HepG2 (cell line): ENCODE data around the gene TMEM209. TPM values are rescaled to one million over a fixed set of nuclear protein-coding genes. Genes with fewer than 3 reads are reported as not detected.

ENCODE experiments used
- ATAC-seq: fragments of 200-7000 bp; cut with Tn5 transposase; 3 replicates; pipeline ENCODE4 v1.9.1; 2020; ENCODE audit warnings: mild to moderate bottlenecking, moderate library complexity
- BruUV-seq: library from RNA; stranded (reverse); fragments of 400-500 nt; replicated peaks from 2 replicates; lab custom pipeline; 2021; lab: Mats Ljungman, UMichigan
- CTCF ChIA-PET: fragments of 300-600 bp; formaldehyde crosslinking; extraction: SDS; loops from one replicate; lab custom pipeline; 2021; ENCODE audit warnings: low total read pairs, inconsistent platforms, low intra/inter-chr PET ratio; lab: Yijun Ruan, JAX
- POLR2A ChIA-PET: fragments of 350-600 bp; sonication (Branson Sonifier 250); formaldehyde crosslinking; loops from one replicate; lab custom pipeline; 2020; ENCODE audit warnings: antibody characterized with exemption, inconsistent platforms; lab: Yijun Ruan, JAX
- DNase-seq: peaks from one replicate; pipeline ENCODE4 v3.0.0-alpha.2; 2015; ENCODE audit warnings: low spot score
- FAIRE-seq: peaks from 3 replicates; lab custom pipeline; 2011; peaks lifted over from hg19 to GRCh38; lab: Jason Lieb, UNC
- H2AFZ ChIP-seq: one replicate; pipeline ENCODE4 v1.6.1; 2011; ENCODE audit warnings: low read length, inconsistent platforms
- H3K27ac ChIP-seq: fragments of 300-600 bp; 3 replicates; pipeline ENCODE4 v1.8.0; 2011; ENCODE audit warnings: mixed run types, mild to moderate bottlenecking, mixed read lengths, low read length, inconsistent platforms; ENCODE audit not compliant: insufficient read depth; ENCODE audit errors: extremely low read length
- H3K27me3 ChIP-seq, 2 experiments: fragments of 200-600 bp in 1 of 2; 2 replicates in 1 of 2; 3 replicates in 1 of 2; pipeline versions ENCODE4 v1.6.0 to v1.8.0; 2011; ENCODE audit warnings: low read length in 2 of 2, mild to moderate bottlenecking in 2 of 2, moderate library complexity in 2 of 2, inconsistent platforms in 1 of 2; ENCODE audit not compliant: insufficient read depth in 2 of 2, control insufficient read depth in 1 of 2
- H3K36me3 ChIP-seq, 2 experiments: fragments of 200-600 bp in 1 of 2; replicated peaks in 1 of 2; 2 replicates in 1 of 2; 3 replicates in 1 of 2; pipeline versions ENCODE4 v1.5.1 to v1.8.0; 2011; ENCODE audit warnings: low read length in 2 of 2, inconsistent platforms in 1 of 2; ENCODE audit not compliant: insufficient read depth in 2 of 2, control insufficient read depth in 1 of 2
- H3K4me1 ChIP-seq: 2 replicates; pipeline ENCODE4 v1.5.1; 2012; ENCODE audit warnings: low read length, inconsistent platforms; ENCODE audit not compliant: insufficient read depth
- H3K4me2 ChIP-seq: 2 replicates; pipeline ENCODE4 v1.6.0; 2011; ENCODE audit warnings: low read depth, low read length, inconsistent platforms
- H3K4me3 ChIP-seq, 3 experiments: fragments of 200-600 bp in 1 of 3; sonication (generic), shearing (Covaris generic) in 1 of 3; replicated peaks in 1 of 3; 2 replicates each; pipeline ENCODE4 v1.5.1; 2011 to 2016; ENCODE audit warnings: low read length in 3 of 3, inconsistent platforms in 2 of 3, low read depth in 2 of 3, mild to moderate bottlenecking in 2 of 3, control low read depth in 1 of 3, mixed read lengths in 1 of 3; ENCODE audit not compliant: insufficient read depth in 1 of 3
- H3K79me2 ChIP-seq: one replicate; pipeline ENCODE4 v1.6.1; 2011; ENCODE audit warnings: low read length, inconsistent platforms; ENCODE audit not compliant: insufficient read depth
- H3K9ac ChIP-seq: 2 replicates; pipeline ENCODE4 v1.6.0; 2011; ENCODE audit warnings: mild to moderate bottlenecking, low read depth, low read length, inconsistent platforms; ENCODE audit not compliant: insufficient read depth
- H3K9me3 ChIP-seq: 2 replicates; pipeline ENCODE4 v1.5.1; 2012; ENCODE audit warnings: mild to moderate bottlenecking, low read length
- H4K20me1 ChIP-seq: 2 replicates; pipeline ENCODE4 v1.6.0; 2011; ENCODE audit warnings: inconsistent platforms, mild to moderate bottlenecking, low read length, moderate library complexity; ENCODE audit not compliant: insufficient read depth
- FOXK2 ChIP-seq: fragments of 450-650 bp; IDR thresholded peaks from 2 replicates; pipeline ENCODE4 v1.6.1; 2016
- MAFF ChIP-seq: IDR thresholded peaks from 2 replicates; pipeline ENCODE4 v1.6.1; 2011; ENCODE audit warnings: low read depth, low read length, improper control_type of control experiment
- MATR3 ChIP-seq: sonication (generic); formaldehyde crosslinking; IDR thresholded peaks from 2 replicates; pipeline ENCODE4 v1.4.0; 2020; ENCODE audit warnings: missing genetic modification reagents
- NFATC3 ChIP-seq: sonication (generic); formaldehyde crosslinking; IDR thresholded peaks from 2 replicates; pipeline ENCODE4 v1.5.1; 2020; ENCODE audit warnings: mild to moderate bottlenecking, missing genetic modification reagents
- ZC3H4 ChIP-seq: sonication (generic); formaldehyde crosslinking; IDR thresholded peaks from 2 replicates; pipeline ENCODE4 v1.4.0; 2020; ENCODE audit warnings: missing genetic modification reagents, borderline replicate concordance
- ZNF205 ChIP-seq: IDR thresholded peaks from 2 replicates; pipeline ENCODE4 v1.6.1; 2018; ENCODE audit warnings: missing biosample characterization, missing genetic modification reagents
- ZNF720 ChIP-seq: sonication (generic); formaldehyde crosslinking; IDR thresholded peaks from 2 replicates; pipeline ENCODE4 v1.4.0; 2020; ENCODE audit warnings: missing genetic modification reagents
- in situ Hi-C: cut with HindIII; loops from 2 replicates; pipeline ENCODE4 v1.10.0; 2017; ENCODE audit warnings: low pct_unique_long_range_greater_than_20kb; ENCODE audit not compliant: extremely low pct_ligation_motif_present
- intact Hi-C: fragments of 100-400 bp; cut with micrococcal nuclease; formaldehyde crosslinking; loops from one replicate; pipeline ENCODE4 v1.10.0; 2022; ENCODE audit not compliant: unreplicated experiment
- polyA plus RNA-seq, 8 experiments: library from polyadenylated mRNA; depleted of rRNA in 3 of 8; stranded (reverse) in 7 of 8; unstranded in 1 of 8; fragments of >200 nt; fragmentation: Illumina TruSeq in 4 of 8; extraction: Trizol in 4 of 8; gene quantifications; 2 replicates each; pipeline versions ENCODE4 v1.2.1 to v1.2.3, GENCODE V29; 2011 to 2016; ENCODE audit warnings: low read depth in 4 of 8, missing spikeins in 1 of 8, mixed read lengths in 1 of 8; ENCODE audit not compliant: insufficient read depth in 1 of 8
- total RNA-seq, 5 experiments: library from RNA; depleted of rRNA; stranded (reverse); fragments of >200 nt; fragmentation: Illumina TruSeq; extraction: Trizol; gene quantifications; 2 replicates each; pipeline ENCODE4 v1.2.3, GENCODE V29; 2016; ENCODE audit warnings: low read depth in 1 of 5
- TF ChIP-seq, protein P1 (sequence below): sonication (generic); formaldehyde crosslinking; IDR thresholded peaks from 2 replicates; pipeline ENCODE4 v1.4.0; 2020; ENCODE audit warnings: missing genetic modification reagents, borderline replicate concordance
- TF ChIP-seq, protein P2 (sequence below): sonication (generic); formaldehyde crosslinking; IDR thresholded peaks from 2 replicates; pipeline ENCODE4 v1.4.0; 2020; ENCODE audit warnings: missing genetic modification reagents
- TF ChIP-seq, protein P3 (sequence below): sonication (generic); formaldehyde crosslinking; IDR thresholded peaks from 2 replicates; pipeline ENCODE4 v1.4.0; 2020; ENCODE audit warnings: missing genetic modification reagents, borderline replicate concordance
- TF ChIP-seq, protein P4 (sequence below): IDR thresholded peaks from 2 replicates; pipeline ENCODE4 v1.6.1; 2012; ENCODE audit warnings: low read depth, low read length, improper control_type of control experiment

The TMEM209 gene
- total and polyA plus RNA-seq, 2 of the 13 experiments (the other 11 are each of a cell fraction or from before 2014, with no cell fraction given): 14.5 to 15.6 TPM

DNA sequence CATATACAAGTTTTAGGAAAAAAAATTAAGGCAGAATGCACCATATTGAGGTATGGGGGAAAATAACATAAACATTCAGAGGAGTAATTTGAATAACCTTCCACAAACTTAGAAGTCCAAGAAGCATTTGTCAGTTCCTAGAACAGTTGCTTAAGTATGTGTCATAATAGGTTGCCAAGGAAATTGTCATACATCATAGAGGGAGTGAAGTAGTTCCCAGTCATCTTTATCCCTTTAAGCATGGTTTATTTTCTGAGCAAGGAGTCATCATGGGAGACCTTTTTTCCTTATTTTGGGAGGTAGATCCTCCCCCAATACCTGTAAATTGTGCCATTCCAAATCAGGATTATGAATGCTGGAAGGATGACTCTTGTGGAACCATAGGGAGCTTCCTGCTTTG lies 2.4 kb upstream of the TMEM209 start, which contains the start of gene SSMEM1:
SSMEM1 (plus strand) TSS at position 219 of the 400 bp plus-strand sequence; CDS start at position 270, 51 bp downstream.
- H3K4me2 ChIP-seq: no peak within 1 kb of the TSS
- intact Hi-C loops: loop anchor here (10.0 kb wide), 1 partner anchor 133 kb away; the partner anchor contains the start of gene KLHDC10
- BruUV-seq: no TSS peak
- no peaks in the 10 kb centered on the region for H3K9me3 ChIP-seq
- ChIA-PET CTCF (no interaction called here), POLR2A (no interaction called here)
- peaks cover 0 to 5% of the 10 kb centered on the region in 2 experiments; a peak in 2 of 5 replicates for H3K36me3 ChIP-seq
- no peak within 1 kb of the TSS for H3K27ac ChIP-seq
- no peak for DNase-seq
- H3K9ac ChIP-seq: no peak within 1 kb of the TSS
- H2AFZ ChIP-seq: no peak within 1 kb of the TSS
- peaks cover 25% of the 10 kb centered on the region for H3K4me1 ChIP-seq
- no peaks in the 10 kb centered on the region for H4K20me1 ChIP-seq
- ATAC-seq: no peak
- FAIRE-seq: no peak
- H3K4me3 ChIP-seq: no peak within 1 kb of the TSS
- H3K79me2 ChIP-seq: peaks cover 7% of the 10 kb centered on the region
- in situ Hi-C loops: no loop called here
- H3K27me3 ChIP-seq: no peaks in the 10 kb centered on the region; a peak in 1 of 5 replicates
- TF ChIP-seq ZC3H4 (CRISPR knock-in tag) (no peak), MAFF (no peak), FOXK2 (no peak), ZNF720 (CRISPR knock-in tag) (no peak), ZNF205 (CRISPR knock-in tag) (no peak), MATR3 (CRISPR knock-in tag) (no peak), NFATC3 (CRISPR knock-in tag) (no peak)
- TF ChIP-seq, protein P1, sequence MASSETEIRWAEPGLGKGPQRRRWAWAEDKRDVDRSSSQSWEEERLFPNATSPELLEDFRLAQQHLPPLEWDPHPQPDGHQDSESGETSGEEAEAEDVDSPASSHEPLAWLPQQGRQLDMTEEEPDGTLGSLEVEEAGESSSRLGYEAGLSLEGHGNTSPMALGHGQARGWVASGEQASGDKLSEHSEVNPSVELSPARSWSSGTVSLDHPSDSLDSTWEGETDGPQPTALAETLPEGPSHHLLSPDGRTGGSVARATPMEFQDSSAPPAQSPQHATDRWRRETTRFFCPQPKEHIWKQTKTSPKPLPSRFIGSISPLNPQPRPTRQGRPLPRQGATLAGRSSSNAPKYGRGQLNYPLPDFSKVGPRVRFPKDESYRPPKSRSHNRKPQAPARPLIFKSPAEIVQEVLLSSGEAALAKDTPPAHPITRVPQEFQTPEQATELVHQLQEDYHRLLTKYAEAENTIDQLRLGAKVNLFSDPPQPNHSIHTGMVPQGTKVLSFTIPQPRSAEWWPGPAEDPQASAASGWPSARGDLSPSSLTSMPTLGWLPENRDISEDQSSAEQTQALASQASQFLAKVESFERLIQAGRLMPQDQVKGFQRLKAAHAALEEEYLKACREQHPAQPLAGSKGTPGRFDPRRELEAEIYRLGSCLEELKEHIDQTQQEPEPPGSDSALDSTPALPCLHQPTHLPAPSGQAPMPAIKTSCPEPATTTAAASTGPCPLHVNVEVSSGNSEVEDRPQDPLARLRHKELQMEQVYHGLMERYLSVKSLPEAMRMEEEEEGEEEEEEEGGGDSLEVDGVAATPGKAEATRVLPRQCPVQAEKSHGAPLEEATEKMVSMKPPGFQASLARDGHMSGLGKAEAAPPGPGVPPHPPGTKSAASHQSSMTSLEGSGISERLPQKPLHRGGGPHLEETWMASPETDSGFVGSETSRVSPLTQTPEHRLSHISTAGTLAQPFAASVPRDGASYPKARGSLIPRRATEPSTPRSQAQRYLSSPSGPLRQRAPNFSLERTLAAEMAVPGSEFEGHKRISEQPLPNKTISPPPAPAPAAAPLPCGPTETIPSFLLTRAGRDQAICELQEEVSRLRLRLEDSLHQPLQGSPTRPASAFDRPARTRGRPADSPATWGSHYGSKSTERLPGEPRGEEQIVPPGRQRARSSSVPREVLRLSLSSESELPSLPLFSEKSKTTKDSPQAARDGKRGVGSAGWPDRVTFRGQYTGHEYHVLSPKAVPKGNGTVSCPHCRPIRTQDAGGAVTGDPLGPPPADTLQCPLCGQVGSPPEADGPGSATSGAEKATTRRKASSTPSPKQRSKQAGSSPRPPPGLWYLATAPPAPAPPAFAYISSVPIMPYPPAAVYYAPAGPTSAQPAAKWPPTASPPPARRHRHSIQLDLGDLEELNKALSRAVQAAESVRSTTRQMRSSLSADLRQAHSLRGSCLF (CRISPR knock-in tag): no peak
- TF ChIP-seq, protein P2, sequence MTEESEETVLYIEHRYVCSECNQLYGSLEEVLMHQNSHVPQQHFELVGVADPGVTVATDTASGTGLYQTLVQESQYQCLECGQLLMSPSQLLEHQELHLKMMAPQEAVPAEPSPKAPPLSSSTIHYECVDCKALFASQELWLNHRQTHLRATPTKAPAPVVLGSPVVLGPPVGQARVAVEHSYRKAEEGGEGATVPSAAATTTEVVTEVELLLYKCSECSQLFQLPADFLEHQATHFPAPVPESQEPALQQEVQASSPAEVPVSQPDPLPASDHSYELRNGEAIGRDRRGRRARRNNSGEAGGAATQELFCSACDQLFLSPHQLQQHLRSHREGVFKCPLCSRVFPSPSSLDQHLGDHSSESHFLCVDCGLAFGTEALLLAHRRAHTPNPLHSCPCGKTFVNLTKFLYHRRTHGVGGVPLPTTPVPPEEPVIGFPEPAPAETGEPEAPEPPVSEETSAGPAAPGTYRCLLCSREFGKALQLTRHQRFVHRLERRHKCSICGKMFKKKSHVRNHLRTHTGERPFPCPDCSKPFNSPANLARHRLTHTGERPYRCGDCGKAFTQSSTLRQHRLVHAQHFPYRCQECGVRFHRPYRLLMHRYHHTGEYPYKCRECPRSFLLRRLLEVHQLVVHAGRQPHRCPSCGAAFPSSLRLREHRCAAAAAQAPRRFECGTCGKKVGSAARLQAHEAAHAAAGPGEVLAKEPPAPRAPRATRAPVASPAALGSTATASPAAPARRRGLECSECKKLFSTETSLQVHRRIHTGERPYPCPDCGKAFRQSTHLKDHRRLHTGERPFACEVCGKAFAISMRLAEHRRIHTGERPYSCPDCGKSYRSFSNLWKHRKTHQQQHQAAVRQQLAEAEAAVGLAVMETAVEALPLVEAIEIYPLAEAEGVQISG: no peak
- TF ChIP-seq, protein P3, sequence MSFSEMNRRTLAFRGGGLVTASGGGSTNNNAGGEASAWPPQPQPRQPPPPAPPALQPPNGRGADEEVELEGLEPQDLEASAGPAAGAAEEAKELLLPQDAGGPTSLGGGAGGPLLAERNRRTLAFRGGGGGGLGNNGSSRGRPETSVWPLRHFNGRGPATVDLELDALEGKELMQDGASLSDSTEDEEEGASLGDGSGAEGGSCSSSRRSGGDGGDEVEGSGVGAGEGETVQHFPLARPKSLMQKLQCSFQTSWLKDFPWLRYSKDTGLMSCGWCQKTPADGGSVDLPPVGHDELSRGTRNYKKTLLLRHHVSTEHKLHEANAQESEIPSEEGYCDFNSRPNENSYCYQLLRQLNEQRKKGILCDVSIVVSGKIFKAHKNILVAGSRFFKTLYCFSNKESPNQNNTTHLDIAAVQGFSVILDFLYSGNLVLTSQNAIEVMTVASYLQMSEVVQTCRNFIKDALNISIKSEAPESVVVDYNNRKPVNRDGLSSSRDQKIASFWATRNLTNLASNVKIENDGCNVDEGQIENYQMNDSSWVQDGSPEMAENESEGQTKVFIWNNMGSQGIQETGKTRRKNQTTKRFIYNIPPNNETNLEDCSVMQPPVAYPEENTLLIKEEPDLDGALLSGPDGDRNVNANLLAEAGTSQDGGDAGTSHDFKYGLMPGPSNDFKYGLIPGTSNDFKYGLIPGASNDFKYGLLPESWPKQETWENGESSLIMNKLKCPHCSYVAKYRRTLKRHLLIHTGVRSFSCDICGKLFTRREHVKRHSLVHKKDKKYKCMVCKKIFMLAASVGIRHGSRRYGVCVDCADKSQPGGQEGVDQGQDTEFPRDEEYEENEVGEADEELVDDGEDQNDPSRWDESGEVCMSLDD (CRISPR knock-in tag): no peak
- TF ChIP-seq, protein P4, sequence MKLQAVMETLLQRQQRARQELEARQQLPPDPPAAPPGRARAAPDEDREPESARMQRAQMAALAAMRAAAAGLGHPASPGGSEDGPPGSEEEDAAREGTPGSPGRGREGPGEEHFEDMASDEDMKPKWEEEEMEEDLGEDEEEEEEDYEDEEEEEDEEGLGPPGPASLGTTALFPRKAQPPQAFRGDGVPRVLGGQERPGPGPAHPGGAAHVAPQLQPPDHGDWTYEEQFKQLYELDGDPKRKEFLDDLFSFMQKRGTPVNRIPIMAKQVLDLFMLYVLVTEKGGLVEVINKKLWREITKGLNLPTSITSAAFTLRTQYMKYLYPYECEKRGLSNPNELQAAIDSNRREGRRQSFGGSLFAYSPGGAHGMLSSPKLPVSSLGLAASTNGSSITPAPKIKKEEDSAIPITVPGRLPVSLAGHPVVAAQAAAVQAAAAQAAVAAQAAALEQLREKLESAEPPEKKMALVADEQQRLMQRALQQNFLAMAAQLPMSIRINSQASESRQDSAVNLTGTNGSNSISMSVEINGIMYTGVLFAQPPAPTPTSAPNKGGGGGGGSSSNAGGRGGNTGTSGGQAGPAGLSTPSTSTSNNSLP: no peak
